Measurements from ENCODE around the gene EIF4EBP3. TPM values are rescaled to one million over a fixed set of nuclear protein-coding genes. Genes with fewer than 3 reads are reported as not detected.
A peak's percentile ranks its signal among the peaks of the same experiment; 100 is the strongest.

The EIF4EBP3 gene
- total and polyA plus RNA-seq, 9 of the 15 experiments (the other 6 are each of a cell fraction or from before 2014, with no cell fraction given) = 1.3 to 7.5 (median 3.8) TPM

GRCh38 chr5:140557136-140557805, 9.8 kb downstream of the EIF4EBP3 start, which contains the start of gene SRA1 (continued):
- TF ChIP-seq SREBF1 (IDR thresholded peaks at IDR 0.05; ENCODE audit: borderline replicate concordance, low read depth, low read length) (no peak), ZNF584 (CRISPR knock-in tag; IDR thresholded peaks at IDR 0.05; ENCODE audit: low read depth) (0 out of 2 replicates have a peak, but pooled peaks have one; percentile 48), E2F8 (IDR thresholded peaks at IDR 0.05; ENCODE audit: low read depth, partially characterized antibody) (peak; percentile 72), PATZ1 (CRISPR knock-in tag; IDR thresholded peaks at IDR 0.05; ENCODE audit: borderline replicate concordance) (no peak), TFAM (CRISPR knock-in tag; conservative IDR thresholded peaks at IDR 0.05) (no peak), GABPA (tag; conservative IDR thresholded peaks at IDR 0.05; ENCODE audit: low read depth) (peak; percentile 96), NFRKB (IDR thresholded peaks at IDR 0.05; ENCODE audit: low read depth) (peak; percentile 71; the same call in 1 of the 2 replicates), POLR2B (IDR thresholded peaks at IDR 0.05; ENCODE audit: low read depth, partially characterized antibody) (peak; percentile 94), MLLT1 (IDR thresholded peaks at IDR 0.05) (no peak), KDM4B (IDR thresholded peaks at IDR 0.05; ENCODE audit: borderline replicate concordance in 2 of 2, low read depth in 1 of 2) (peak in 1 of 2 experiments; percentile 64; a peak in 1 of 4 replicates), PPARD (CRISPR knock-in tag; IDR thresholded peaks at IDR 0.05) (no peak), MAFK (IDR thresholded peaks at IDR 0.05; ENCODE audit: low read length) (no peak), ERF (CRISPR knock-in tag; IDR thresholded peaks at IDR 0.05) (peak; percentile 37; the same call in 1 of the 2 replicates), ZNF384 (IDR thresholded peaks at IDR 0.05; ENCODE audit: low read depth, low read length) (no peak), SAFB2 (IDR thresholded peaks at IDR 0.05; ENCODE audit: borderline replicate concordance, low read depth, low read length, severe bottlenecking) (no peak), ZFP1 (CRISPR knock-in tag; IDR thresholded peaks at IDR 0.05) (no peak), ZBTB12 (CRISPR knock-in tag; IDR thresholded peaks at IDR 0.05) (peak; percentile 80), FOXA3 (CRISPR knock-in tag; conservative IDR thresholded peaks at IDR 0.05 in 1 of 2, IDR thresholded peaks at IDR 0.05 in 1 of 2) (0 out of 4 replicates have a peak, but pooled peaks of 1 of the 2 experiments have one; percentile 5), HES1 (IDR thresholded peaks at IDR 0.05; ENCODE audit: low read depth) (no peak)
